ENCODE data around the gene FIBCD1. TPM values are rescaled to one million over a fixed set of nuclear protein-coding genes. Genes with fewer than 3 reads are reported as not detected.

The FIBCD1 gene
- total RNA-seq, 1 donor = 5.1 TPM

DNA sequence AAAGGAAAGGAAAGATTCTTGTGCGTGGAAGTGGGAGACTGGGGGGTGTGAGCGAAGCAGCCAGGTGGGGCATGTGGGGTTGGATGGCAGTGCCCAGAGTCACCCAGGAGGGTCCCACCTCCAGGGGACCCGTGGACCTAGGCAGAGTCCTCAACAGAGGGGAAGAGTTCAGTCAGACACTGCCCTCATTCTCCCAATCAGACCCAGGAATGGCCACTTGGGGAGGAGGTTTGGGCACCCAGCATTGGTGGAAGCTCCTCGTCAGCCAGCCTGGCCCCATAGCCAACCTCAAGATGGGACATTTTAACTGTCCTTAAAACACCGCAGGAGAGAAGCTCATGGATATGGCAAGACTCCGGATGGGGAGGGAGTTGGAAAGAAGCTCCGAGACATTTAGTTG is 48.0 kb upstream of the FIBCD1 start:
- Histone ChIP-seq H3K79me2 (ENCODE audit: insufficient read depth, low read length) (no peaks in the 10 kb centered on the region), H3K9me3 (ENCODE audit: low read depth, low read length) (no peaks in the 10 kb centered on the region), H3K27me3 (ENCODE audit: insufficient read depth, low read length) (peaks cover 40% of the 10 kb centered on the region), H3K36me3 (ENCODE audit: insufficient read depth, low read length) (no peaks in the 10 kb centered on the region), H3K4me3 (ENCODE audit: insufficient read depth, low read length) (no peak overlapping the region), H3K27ac (ENCODE audit: low read depth, low read length) (no peak overlapping the region), H2AFZ (ENCODE audit: low read length) (no peak overlapping the region), H4K20me1 (ENCODE audit: insufficient read depth, low read length) (no peaks in the 10 kb centered on the region), H3K4me2 (ENCODE audit: insufficient read depth, low read length) (no peak overlapping the region), H3K4me1 (ENCODE audit: insufficient read depth, low read length) (no peaks in the 10 kb centered on the region)
- DNase-seq (ENCODE audit: insufficient read length, low spot score, missing footprints) = peak; percentile 81
- TF ChIP-seq, protein P1, sequence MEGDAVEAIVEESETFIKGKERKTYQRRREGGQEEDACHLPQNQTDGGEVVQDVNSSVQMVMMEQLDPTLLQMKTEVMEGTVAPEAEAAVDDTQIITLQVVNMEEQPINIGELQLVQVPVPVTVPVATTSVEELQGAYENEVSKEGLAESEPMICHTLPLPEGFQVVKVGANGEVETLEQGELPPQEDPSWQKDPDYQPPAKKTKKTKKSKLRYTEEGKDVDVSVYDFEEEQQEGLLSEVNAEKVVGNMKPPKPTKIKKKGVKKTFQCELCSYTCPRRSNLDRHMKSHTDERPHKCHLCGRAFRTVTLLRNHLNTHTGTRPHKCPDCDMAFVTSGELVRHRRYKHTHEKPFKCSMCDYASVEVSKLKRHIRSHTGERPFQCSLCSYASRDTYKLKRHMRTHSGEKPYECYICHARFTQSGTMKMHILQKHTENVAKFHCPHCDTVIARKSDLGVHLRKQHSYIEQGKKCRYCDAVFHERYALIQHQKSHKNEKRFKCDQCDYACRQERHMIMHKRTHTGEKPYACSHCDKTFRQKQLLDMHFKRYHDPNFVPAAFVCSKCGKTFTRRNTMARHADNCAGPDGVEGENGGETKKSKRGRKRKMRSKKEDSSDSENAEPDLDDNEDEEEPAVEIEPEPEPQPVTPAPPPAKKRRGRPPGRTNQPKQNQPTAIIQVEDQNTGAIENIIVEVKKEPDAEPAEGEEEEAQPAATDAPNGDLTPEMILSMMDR (IDR thresholded peaks at IDR 0.05; ENCODE audit: extremely low read depth, low read depth, low read length) = no peak

DNA sequence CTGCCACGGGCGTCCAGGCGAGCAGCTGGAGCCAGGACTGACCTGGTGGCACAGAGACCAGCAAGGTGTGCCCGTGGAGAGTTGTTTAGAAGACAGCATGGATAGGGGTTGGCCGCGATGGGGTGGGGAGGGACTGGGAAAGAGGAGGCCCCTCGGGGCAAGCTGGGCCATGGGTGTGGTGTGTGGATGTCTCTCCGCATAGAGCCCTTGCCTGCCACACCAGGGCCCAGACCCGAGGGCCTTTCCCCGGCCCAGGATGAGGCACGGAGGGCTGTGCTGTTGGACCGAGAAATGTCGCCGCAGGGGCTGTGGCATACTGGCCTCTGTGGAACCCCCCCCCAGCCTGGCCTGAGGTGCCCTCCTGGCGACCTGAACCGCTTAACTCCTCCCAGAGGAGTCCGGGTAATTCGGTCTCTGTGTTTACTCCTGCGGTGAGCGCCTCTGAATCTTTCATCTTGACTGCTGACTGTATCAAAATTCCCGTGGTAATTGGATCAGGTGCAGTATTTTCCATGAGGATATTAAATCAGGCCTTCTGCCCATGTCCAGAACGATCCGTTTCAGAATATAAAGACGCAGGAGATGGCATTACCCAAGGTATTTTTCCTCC is 47.4 kb upstream of the FIBCD1 start:
- Histone ChIP-seq H4K20me1 (ENCODE audit: insufficient read depth, low read length) (no peaks in the 10 kb centered on the region), H3K79me2 (ENCODE audit: insufficient read depth, low read length) (no peaks in the 10 kb centered on the region), H3K4me3 (ENCODE audit: insufficient read depth, low read length) (no peak overlapping the region), H3K4me2 (ENCODE audit: insufficient read depth, low read length) (no peak overlapping the region), H3K4me1 (ENCODE audit: insufficient read depth, low read length) (no peaks in the 10 kb centered on the region), H3K36me3 (ENCODE audit: insufficient read depth, low read length) (no peaks in the 10 kb centered on the region), H2AFZ (ENCODE audit: low read length) (no peak overlapping the region), H3K27me3 (ENCODE audit: insufficient read depth, low read length) (peaks cover 37% of the 10 kb centered on the region), H3K27ac (ENCODE audit: low read depth, low read length) (no peak overlapping the region), H3K9me3 (ENCODE audit: low read depth, low read length) (no peaks in the 10 kb centered on the region)
- DNase-seq (ENCODE audit: insufficient read length, low spot score, missing footprints) = peak; percentile 34
- TF ChIP-seq, protein P1 (IDR thresholded peaks at IDR 0.05; ENCODE audit: extremely low read depth, low read depth, low read length) = no peak

DNA sequence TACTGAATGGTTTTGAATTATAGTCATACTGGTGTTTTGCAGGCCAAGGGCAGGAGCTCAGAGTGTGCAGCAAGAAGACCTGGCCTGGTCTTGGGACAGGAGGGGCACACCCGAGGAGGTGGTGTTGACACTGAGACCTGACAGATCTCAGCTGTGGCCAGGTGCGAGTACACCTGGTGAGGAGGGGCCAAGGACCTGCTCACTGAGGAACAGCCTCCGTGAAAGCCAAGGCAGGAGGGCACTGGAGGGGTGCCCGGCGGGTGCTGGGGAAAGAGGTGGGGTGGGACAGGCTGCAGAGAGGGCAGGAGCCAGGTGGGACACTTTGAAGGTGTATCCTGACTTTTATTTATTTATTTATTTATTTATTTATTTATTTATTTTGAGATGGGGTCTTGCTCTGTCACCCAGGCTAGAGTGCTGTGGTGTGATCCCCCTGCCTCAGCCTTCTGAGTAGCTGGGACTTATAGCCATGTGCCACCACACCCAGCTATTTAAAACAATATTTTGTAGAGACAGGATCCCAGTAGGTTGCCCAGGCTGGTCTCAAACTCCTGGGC is 46.6 kb upstream of the FIBCD1 start:
- H3K4me1 ChIP-seq (ENCODE audit: insufficient read depth, low read length) = no peaks in the 10 kb centered on the region
- H3K27me3 ChIP-seq (ENCODE audit: insufficient read depth, low read length) = peaks cover 43% of the 10 kb centered on the region

GRCh38 chr9:130985029-130985428 is 46.0 kb upstream of the FIBCD1 start:
- no peaks in the 10 kb centered on the region for H4K20me1 ChIP-seq (ENCODE audit: insufficient read depth, low read length)
- H3K27me3 ChIP-seq (ENCODE audit: insufficient read depth, low read length) = peaks cover 49% of the 10 kb centered on the region
- H3K36me3 ChIP-seq (ENCODE audit: insufficient read depth, low read length) = no peaks in the 10 kb centered on the region
- no peaks in the 10 kb centered on the region for H3K79me2 ChIP-seq (ENCODE audit: insufficient read depth, low read length)
- H3K4me2 ChIP-seq (ENCODE audit: insufficient read depth, low read length) = no peak overlapping the region
- H3K4me1 ChIP-seq (ENCODE audit: insufficient read depth, low read length) = no peaks in the 10 kb centered on the region
- TF ChIP-seq, protein P1 (IDR thresholded peaks at IDR 0.05; ENCODE audit: extremely low read depth, low read depth, low read length) = no peak
- no peaks in the 10 kb centered on the region for H3K9me3 ChIP-seq (ENCODE audit: low read depth, low read length)
- DNase-seq (ENCODE audit: insufficient read length, low spot score, missing footprints) = peak; percentile 59
- H2AFZ ChIP-seq (ENCODE audit: low read length) = no peak overlapping the region
- no peak overlapping the region for H3K27ac ChIP-seq (ENCODE audit: low read depth, low read length)
- no peak overlapping the region for H3K4me3 ChIP-seq (ENCODE audit: insufficient read depth, low read length)

More for the DNA sequence above, 46.6 kb upstream of the FIBCD1 start:
- Histone ChIP-seq H3K36me3 (ENCODE audit: insufficient read depth, low read length) (no peaks in the 10 kb centered on the region), H4K20me1 (ENCODE audit: insufficient read depth, low read length) (no peaks in the 10 kb centered on the region), H3K9me3 (ENCODE audit: low read depth, low read length) (no peaks in the 10 kb centered on the region), H3K27ac (ENCODE audit: low read depth, low read length) (no peak overlapping the region), H3K4me3 (ENCODE audit: insufficient read depth, low read length) (no peak overlapping the region), H3K79me2 (ENCODE audit: insufficient read depth, low read length) (no peaks in the 10 kb centered on the region), H3K4me2 (ENCODE audit: insufficient read depth, low read length) (no peak overlapping the region), H2AFZ (ENCODE audit: low read length) (no peak overlapping the region)
- peak; percentile 15 for DNase-seq (ENCODE audit: insufficient read length, low spot score, missing footprints)
- TF ChIP-seq, protein P1 (IDR thresholded peaks at IDR 0.05; ENCODE audit: extremely low read depth, low read depth, low read length) = no peak
